B cell (primary cell): ENCODE measurements around the gene HAP1.
"Not testable (repeated sequence)": the region's sequence is repeated elsewhere in the genome, so short reads cannot be mapped to it uniquely, and the experiment has no call there.

Experiments
- EZH2 ChIP-seq: IDR thresholded peaks from 2 replicates; pipeline ENCODE4 v1.6.1; 2012; ENCODE audit warnings: borderline replicate concordance, low read depth, mild to moderate bottlenecking, moderate library complexity, low read length; ENCODE audit not compliant: insufficient read depth, poor library complexity, severe bottlenecking
- TF ChIP-seq, protein P1 (sequence below): fragments of 200-600 bp; IDR thresholded peaks from one replicate; pipeline ENCODE4 v1.8.0; 2022; ENCODE audit warnings: antibody characterized with exemption, mild to moderate bottlenecking

DNA sequence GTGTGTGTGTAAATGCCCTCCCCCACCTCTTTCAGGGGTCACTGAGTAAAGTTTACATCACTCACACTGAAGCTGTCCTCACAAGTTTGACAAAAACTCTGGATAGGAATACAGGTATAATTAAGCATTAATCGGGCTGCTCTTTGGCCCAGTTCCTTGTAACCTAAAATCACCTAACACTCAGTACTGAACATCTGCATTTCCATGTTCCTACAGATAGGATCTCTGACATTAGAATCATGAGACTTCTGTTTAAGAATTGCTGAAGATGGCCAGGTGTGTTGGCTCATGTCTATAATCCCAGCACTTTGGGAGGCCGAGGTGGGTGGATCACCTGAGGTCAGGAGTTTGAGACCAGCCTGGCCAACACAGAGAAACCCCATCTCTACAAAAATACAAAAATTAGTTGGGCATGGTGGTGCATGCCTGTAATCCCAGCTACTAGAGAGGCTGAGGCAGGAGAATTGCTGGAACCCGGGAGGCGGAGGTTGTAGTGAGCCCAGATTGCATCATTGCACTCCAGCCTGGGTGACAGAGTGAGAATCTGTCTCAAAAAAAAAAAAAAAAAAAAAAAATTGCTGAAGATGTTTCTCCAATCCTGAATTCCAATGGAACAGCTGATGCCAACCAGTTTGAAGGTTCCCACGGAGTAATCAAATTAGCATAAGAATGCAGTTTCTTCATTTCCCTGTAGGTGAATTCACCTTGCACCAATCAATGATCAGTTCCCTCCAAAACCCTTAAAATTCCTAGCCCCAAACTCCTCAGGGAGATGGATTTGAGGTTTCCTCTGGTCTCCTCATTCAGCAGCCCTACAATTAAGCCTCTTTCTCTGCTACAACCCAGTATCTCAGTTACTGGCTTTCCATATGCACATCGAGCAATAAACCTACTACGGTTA, 59.0 kb downstream of the HAP1 start:
- TF ChIP-seq, protein P1, sequence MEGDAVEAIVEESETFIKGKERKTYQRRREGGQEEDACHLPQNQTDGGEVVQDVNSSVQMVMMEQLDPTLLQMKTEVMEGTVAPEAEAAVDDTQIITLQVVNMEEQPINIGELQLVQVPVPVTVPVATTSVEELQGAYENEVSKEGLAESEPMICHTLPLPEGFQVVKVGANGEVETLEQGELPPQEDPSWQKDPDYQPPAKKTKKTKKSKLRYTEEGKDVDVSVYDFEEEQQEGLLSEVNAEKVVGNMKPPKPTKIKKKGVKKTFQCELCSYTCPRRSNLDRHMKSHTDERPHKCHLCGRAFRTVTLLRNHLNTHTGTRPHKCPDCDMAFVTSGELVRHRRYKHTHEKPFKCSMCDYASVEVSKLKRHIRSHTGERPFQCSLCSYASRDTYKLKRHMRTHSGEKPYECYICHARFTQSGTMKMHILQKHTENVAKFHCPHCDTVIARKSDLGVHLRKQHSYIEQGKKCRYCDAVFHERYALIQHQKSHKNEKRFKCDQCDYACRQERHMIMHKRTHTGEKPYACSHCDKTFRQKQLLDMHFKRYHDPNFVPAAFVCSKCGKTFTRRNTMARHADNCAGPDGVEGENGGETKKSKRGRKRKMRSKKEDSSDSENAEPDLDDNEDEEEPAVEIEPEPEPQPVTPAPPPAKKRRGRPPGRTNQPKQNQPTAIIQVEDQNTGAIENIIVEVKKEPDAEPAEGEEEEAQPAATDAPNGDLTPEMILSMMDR, result not testable (repeated sequence)
- TF ChIP-seq EZH2, result not testable (repeated sequence)
